RWPE1 (cell line): ENCODE measurements around the gene RPS19BP1.

ENCODE experiments used
- CTCF ChIA-PET: fragments of 350-600 bp; sonication (Branson Sonifier 250); formaldehyde crosslinking; extraction: SDS; loops from one replicate; lab custom pipeline; 2021; lab: Yijun Ruan, JAX
- POLR2A ChIA-PET: fragments of 400-600 bp; formaldehyde crosslinking; extraction: SDS; loops from one replicate; lab custom pipeline; 2020; ENCODE audit warnings: antibody characterized with exemption; ENCODE audit not compliant: low non-redundant PET; lab: Yijun Ruan, JAX
- DNase-seq: peaks from one replicate; pipeline ENCODE4 v3.0.0; 2012; ENCODE audit warnings: low spot score
- H3K27ac ChIP-seq: fragments of 450-650 bp; 2 replicates; pipeline ENCODE4 v1.5.1; 2017
- TF ChIP-seq, protein P1 (sequence below): fragments of 450-650 bp; conservative IDR thresholded peaks from 2 replicates; pipeline ENCODE4 v1.5.1; 2017; ENCODE audit warnings: low read depth, mild to moderate bottlenecking

Gene RPS19BP1

DNA sequence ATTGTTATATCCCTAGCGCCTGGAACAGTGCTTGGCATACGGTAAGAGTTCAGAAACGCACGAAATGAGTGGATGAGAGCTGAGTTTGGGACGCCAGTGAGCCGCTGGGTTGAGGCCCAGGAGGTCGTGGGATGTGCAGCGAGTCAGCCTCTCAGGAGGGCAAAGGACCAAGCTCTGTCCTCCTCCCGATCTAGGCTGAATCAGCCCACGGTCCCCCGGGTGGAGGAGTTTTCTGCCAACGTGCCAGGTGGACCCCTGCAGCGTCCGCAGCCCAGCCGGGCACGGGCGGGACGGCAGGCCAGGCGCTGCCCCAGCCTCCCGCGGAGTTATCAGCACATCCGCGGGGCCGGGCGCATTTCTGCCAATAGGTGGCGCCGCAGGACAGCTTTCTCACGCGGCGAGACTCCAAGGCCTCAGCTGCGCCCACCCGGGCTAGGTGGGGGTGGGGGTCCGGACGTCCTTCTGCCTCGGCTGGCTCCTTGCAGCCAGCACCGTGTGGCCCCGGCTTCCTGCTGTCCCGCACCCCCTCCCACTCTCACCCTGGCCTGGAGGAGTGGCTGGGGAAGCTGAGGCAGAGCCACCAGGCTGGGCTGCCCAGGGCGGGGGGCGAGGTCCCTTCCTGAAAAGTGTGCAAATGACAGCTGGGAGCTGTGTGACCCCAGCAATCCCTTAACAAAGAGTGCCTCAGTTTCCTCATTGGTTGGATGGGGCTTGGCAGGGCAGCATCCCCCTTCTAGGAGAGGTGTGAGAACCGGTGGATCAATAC lies 2.2 kb upstream of the RPS19BP1 start:
- H3K27ac ChIP-seq = peak overlapping the region; percentile 82
- peak; percentile 60 for DNase-seq
- TF ChIP-seq, protein P1, sequence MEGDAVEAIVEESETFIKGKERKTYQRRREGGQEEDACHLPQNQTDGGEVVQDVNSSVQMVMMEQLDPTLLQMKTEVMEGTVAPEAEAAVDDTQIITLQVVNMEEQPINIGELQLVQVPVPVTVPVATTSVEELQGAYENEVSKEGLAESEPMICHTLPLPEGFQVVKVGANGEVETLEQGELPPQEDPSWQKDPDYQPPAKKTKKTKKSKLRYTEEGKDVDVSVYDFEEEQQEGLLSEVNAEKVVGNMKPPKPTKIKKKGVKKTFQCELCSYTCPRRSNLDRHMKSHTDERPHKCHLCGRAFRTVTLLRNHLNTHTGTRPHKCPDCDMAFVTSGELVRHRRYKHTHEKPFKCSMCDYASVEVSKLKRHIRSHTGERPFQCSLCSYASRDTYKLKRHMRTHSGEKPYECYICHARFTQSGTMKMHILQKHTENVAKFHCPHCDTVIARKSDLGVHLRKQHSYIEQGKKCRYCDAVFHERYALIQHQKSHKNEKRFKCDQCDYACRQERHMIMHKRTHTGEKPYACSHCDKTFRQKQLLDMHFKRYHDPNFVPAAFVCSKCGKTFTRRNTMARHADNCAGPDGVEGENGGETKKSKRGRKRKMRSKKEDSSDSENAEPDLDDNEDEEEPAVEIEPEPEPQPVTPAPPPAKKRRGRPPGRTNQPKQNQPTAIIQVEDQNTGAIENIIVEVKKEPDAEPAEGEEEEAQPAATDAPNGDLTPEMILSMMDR = peak; percentile 90
- ChIA-PET CTCF (interaction anchor here (0.5 to 3.2 kb wide), 16 partner anchors 10 to 1818 kb away, joined by 3 to 24 read pairs (median 3); no protein-coding TSS in a partner anchor), POLR2A (interaction anchor here (1.0 kb wide), 1 partner anchor 812 kb away, joined by 3 read pairs; no protein-coding TSS in a partner anchor)

DNA sequence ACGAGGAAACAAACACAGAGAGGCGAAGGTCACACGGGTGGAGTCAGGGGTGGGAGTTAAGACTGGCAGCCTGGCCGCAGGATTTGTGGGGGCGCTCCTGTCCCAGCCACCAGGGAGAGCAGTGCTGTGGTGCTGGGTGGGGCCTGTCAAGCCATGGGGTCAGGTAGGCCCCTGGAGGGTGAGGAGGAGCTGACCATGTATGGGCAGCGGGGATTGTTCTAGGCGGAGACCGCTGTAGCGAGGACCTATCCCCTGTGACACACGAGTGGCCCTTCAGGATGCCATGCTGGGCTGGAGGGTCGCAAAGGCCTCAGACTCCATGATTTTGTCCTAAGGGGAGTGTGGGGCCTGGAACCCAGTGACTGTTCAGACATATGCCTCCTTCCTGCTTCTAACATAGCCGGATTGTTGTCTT lies 1.6 kb upstream of the RPS19BP1 start:
- ChIA-PET POLR2A (no interaction called here), CTCF (interaction anchor here (0.6 to 3.2 kb wide), 13 partner anchors 10 to 865 kb away, joined by 3 to 24 read pairs (median 3); no protein-coding TSS in a partner anchor)

DNA sequence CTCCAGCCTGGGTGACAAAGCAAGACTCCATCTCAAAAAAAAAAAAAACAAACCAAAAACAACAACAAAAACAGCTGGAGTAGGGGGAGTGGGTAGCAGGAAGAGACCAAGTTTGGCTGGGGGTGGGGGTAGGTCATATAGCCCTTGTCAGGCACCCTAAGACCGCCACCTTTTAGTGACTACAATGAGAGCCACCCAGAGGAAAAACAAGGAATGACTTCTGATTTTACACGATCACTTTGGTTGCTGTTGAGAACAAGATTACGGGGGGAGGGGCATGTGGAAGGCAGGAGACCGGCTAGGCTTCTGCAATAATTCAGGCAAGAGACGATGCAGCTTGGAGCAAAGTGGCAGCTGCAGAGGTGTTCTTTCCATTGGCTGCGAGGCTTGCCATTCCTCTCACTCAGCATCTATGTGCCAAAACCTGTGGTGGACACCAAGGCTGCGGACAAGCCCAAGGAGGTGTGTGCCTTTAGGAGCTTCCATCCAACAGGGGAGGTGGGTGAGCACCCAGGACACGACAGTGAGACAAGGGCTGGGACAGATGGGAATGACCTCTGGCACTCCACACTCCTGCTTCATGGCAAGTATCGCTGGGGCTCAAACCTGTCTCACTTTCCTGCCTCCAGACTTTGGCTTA lies 1.7 kb downstream of the RPS19BP1 start:
- ChIA-PET POLR2A (interaction anchor here (0.5 kb wide), 1 partner anchor 361 kb away, joined by 3 read pairs; no protein-coding TSS in a partner anchor), CTCF (interaction anchor here (0.7 to 1.2 kb wide), 2 partner anchors 214 to 651 kb away, joined by 4 to 5 read pairs; no protein-coding TSS in a partner anchor)
- peak; percentile 24 for DNase-seq
- H3K27ac ChIP-seq = peak overlapping the region; percentile 98
- TF ChIP-seq, protein P1 = peak; percentile 31; the same call in 1 of the 2 replicates

More for the DNA sequence above, 1.6 kb upstream of the RPS19BP1 start:
- TF ChIP-seq, protein P1 = no peak
- H3K27ac ChIP-seq = peak overlapping the region; percentile 82
- no peak for DNase-seq

DNA sequence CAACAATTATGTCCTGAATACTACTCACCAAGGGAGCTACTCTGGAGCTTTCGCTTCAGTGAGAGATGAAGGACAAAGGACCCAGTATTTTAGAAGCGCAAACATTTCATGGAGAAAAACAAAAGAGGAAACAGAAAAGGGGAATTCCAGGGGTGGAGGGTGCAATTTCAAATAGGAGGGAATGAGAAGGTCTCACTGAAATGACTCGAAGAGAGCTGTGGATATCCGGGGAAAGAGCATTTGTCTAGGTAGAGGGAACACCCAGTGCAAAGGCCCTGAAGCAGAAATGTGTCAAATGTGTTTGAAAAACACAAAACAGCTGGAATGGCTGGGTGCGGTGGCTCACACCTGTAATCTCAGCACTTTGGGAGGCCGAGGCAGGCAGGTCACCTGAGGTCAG lies 2.4 kb downstream of the RPS19BP1 start:
- CTCF ChIA-PET = interaction anchor here (0.7 to 1.2 kb wide), 2 partner anchors 213 to 651 kb away, joined by 4 to 5 read pairs; no protein-coding TSS in a partner anchor
- TF ChIP-seq, protein P1 = no peak
- H3K27ac ChIP-seq = peak overlapping the region; percentile 98
- POLR2A ChIA-PET = interaction anchor here (0.6 kb wide), 1 partner anchor 214 kb away, joined by 3 read pairs; no protein-coding TSS in a partner anchor
- DNase-seq = no peak

DNA sequence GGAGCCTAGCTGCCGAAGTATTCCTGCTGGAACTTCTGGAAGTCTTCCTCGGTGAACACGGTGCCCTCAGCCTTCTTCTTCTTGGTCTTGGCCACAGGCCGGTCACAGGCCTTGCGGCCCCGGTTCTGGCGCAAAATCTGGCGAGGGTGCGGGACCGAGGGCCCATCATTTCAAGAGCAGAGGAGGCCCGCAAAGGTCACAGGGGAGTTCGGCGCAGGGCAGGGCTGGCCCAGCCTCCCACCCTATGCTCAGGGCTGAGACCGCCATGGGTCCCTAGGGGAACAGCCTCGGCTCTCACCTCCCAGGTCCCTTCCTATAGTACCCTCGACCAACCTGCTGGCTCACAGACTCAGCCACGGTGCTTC lies 3.1 kb downstream of the RPS19BP1 start:
- TF ChIP-seq, protein P1 = no peak; the same call in none of the 2 replicates
- CTCF ChIA-PET = interaction anchor here (0.6 to 1.6 kb wide), 10 partner anchors 10 to 811 kb away, joined by 3 to 11 read pairs (median 4); no protein-coding TSS in a partner anchor
- H3K27ac ChIP-seq = peak overlapping the region; percentile 98
- POLR2A ChIA-PET = interaction anchor here (0.5 to 1.2 kb wide), 2 partner anchors 210 to 952 kb away, joined by 5 to 6 read pairs; partner anchors contain the start of gene RPL3
- DNase-seq = no peak
